Mesenchymal stem cell (in vitro differentiated cells and primary cell): ENCODE measurements around the gene TMEM151A.

Experiments
- DNase-seq: peaks from one replicate; pipeline ENCODE4 v3.0.0-alpha.2; 2013
- H2AFZ ChIP-seq: one replicate; pipeline ENCODE4 v1.6.1; 2013; ENCODE audit warnings: low read depth, mild to moderate bottlenecking, control low read depth, inconsistent platforms, low read length, moderate library complexity
- H2AK5ac ChIP-seq: 2 replicates; pipeline ENCODE4 v1.6.1; 2013; ENCODE audit warnings: low read length, moderate library complexity, mild to moderate bottlenecking, inconsistent platforms; ENCODE audit not compliant: severe bottlenecking
- H2BK120ac ChIP-seq: one replicate; pipeline ENCODE4 v1.6.1; 2013; ENCODE audit warnings: low read depth, mild to moderate bottlenecking, inconsistent platforms, low read length, moderate library complexity
- H2BK12ac ChIP-seq, 2 experiments: one replicate each; pipeline ENCODE4 v1.6.1; 2013; ENCODE audit warnings: inconsistent platforms in 2 of 2, low read length in 2 of 2, mild to moderate bottlenecking in 2 of 2, moderate library complexity in 2 of 2, control low read depth in 1 of 2
- H2BK15ac ChIP-seq: one replicate; pipeline ENCODE4 v1.6.1; 2013; ENCODE audit warnings: mild to moderate bottlenecking, low read depth, inconsistent platforms; ENCODE audit not compliant: poor library complexity, severe bottlenecking
- H2BK5ac ChIP-seq: 2 replicates; pipeline ENCODE4 v1.6.1; 2013; ENCODE audit warnings: low read depth, mild to moderate bottlenecking, low read length, control low read depth, inconsistent platforms; ENCODE audit not compliant: poor library complexity, severe bottlenecking
- H3K14ac ChIP-seq, 2 experiments: one replicate each; pipeline ENCODE4 v1.6.1; 2013; ENCODE audit warnings: inconsistent platforms in 2 of 2, low read length in 2 of 2, control low read depth in 1 of 2, mild to moderate bottlenecking in 1 of 2, moderate library complexity in 1 of 2
- H3K18ac ChIP-seq, 2 experiments: one replicate each; pipeline ENCODE4 v1.6.1; 2013; ENCODE audit warnings: inconsistent platforms in 2 of 2, low read length in 2 of 2, control low read depth in 1 of 2, low read depth in 1 of 2, mild to moderate bottlenecking in 1 of 2
- H3K23ac ChIP-seq, 2 experiments: one replicate each; pipeline ENCODE4 v1.6.1; 2013; ENCODE audit warnings: inconsistent platforms in 2 of 2, low read length in 2 of 2, mild to moderate bottlenecking in 2 of 2, moderate library complexity in 2 of 2, control low read depth in 1 of 2
- H3K27ac ChIP-seq: 2 replicates; pipeline ENCODE4 v1.5.1; 2013; ENCODE audit warnings: mild to moderate bottlenecking, moderate library complexity, low read length, control low read depth, inconsistent platforms; ENCODE audit not compliant: poor library complexity, severe bottlenecking
- H3K27me3 ChIP-seq, 2 experiments: 2 replicates each; pipeline versions ENCODE4 v1.6.1 to v1.7.0; 2013; ENCODE audit warnings: low read length in 2 of 2, mild to moderate bottlenecking in 2 of 2, moderate library complexity in 2 of 2, control low read depth in 1 of 2, inconsistent platforms in 1 of 2; ENCODE audit not compliant: control insufficient read depth in 1 of 2, insufficient read depth in 1 of 2
- H3K36me3 ChIP-seq, 2 experiments: 2 replicates each; pipeline versions ENCODE4 v1.6.1 to v1.7.0; 2013; ENCODE audit warnings: low read length in 2 of 2, control low read depth in 1 of 2, inconsistent platforms in 1 of 2, low read depth in 1 of 2, mild to moderate bottlenecking in 1 of 2; ENCODE audit not compliant: insufficient read depth in 2 of 2, control insufficient read depth in 1 of 2
- H3K4ac ChIP-seq, 2 experiments: one replicate each; pipeline ENCODE4 v1.6.1; 2013; ENCODE audit warnings: inconsistent platforms in 2 of 2, low read length in 2 of 2, mild to moderate bottlenecking in 2 of 2, moderate library complexity in 2 of 2, control low read depth in 1 of 2, low read depth in 1 of 2
- H3K4me1 ChIP-seq: 2 replicates; pipeline ENCODE4 v1.6.1; 2013; ENCODE audit warnings: low read depth, low read length, control low read depth; ENCODE audit not compliant: control insufficient read depth, insufficient read depth
- H3K4me2 ChIP-seq: 2 replicates; pipeline ENCODE4 v1.6.1; 2013; ENCODE audit warnings: low read length, mild to moderate bottlenecking, inconsistent platforms; ENCODE audit not compliant: poor library complexity, severe bottlenecking
- H3K4me3 ChIP-seq, 2 experiments: 2 replicates each; pipeline versions ENCODE4 v1.5.1 to v1.7.0; 2013; ENCODE audit warnings: low read length in 2 of 2, mild to moderate bottlenecking in 2 of 2, control low read depth in 1 of 2, low read depth in 1 of 2; ENCODE audit not compliant: insufficient read depth in 1 of 2
- H3K79me1 ChIP-seq: replicated peaks from 2 replicates; pipeline ENCODE4 v1.6.1; 2013; ENCODE audit warnings: mild to moderate bottlenecking, control low read depth, low read length, inconsistent platforms; ENCODE audit not compliant: poor library complexity, severe bottlenecking
- H3K9ac ChIP-seq: 2 replicates; pipeline ENCODE4 v1.7.0; 2013; ENCODE audit warnings: mild to moderate bottlenecking, low read length, moderate library complexity
- H3K9me3 ChIP-seq: 2 replicates; pipeline ENCODE4 v1.7.0; 2013; ENCODE audit warnings: mild to moderate bottlenecking, low read length; ENCODE audit not compliant: control insufficient read depth
- H4K8ac ChIP-seq: one replicate; pipeline ENCODE4 v1.6.1; 2013; ENCODE audit warnings: inconsistent platforms, mild to moderate bottlenecking, low read length, moderate library complexity
- H4K91ac ChIP-seq: one replicate; pipeline ENCODE4 v1.6.1; 2013; ENCODE audit warnings: mild to moderate bottlenecking, low read length, inconsistent platforms
- WGBS: methylation state at CpG from one replicate; pipeline ENCODE4 v1.1.7; 2013; ENCODE audit warnings: mixed read lengths; 5-methylcytosine and 5-hydroxymethylcytosine counted together

Gene TMEM151A

DNA sequence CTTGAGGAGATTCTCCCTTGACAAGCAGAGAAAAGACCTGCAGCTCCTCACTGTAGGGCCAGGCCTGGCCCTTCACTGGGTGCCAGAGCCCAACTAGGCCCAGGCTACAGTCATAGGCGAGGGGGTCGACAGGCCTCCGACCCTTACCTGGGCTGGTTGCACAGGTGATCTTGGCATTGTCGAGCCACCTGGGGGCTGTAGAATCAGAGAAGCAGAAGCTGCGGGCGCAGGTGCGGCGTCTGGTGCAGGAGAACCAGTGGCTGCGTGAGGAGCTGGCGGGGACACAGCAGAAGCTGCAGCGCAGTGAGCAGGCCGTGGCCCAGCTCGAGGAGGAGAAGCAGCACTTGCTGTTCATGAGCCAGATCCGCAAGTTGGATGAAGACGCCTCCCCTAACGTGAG, 30.1 kb upstream of the TMEM151A start:
- Histone ChIP-seq H3K9ac (no peak overlapping the region), H3K79me1 (peaks cover 44% of the 10 kb centered on the region), H4K8ac (no peak overlapping the region), H3K27me3 (no peaks in the 10 kb centered on the region), H3K4me2 (no peak overlapping the region), H3K23ac (no peak overlapping the region), H3K4ac (no peak overlapping the region), H2AK5ac (no peak overlapping the region), H2BK12ac (no peak overlapping the region), H3K4me3 (peak overlapping the region in 1 of 2 experiments; percentile 11), H3K9me3 (no peaks in the 10 kb centered on the region), H3K4me1 (peaks cover 16% of the 10 kb centered on the region), H3K18ac (no peak overlapping the region), H2BK15ac (no peak overlapping the region), H2AFZ (no peak overlapping the region), H4K91ac (no peak overlapping the region), H3K14ac (no peak overlapping the region), H2BK120ac (peak overlapping the region; percentile 27), H3K27ac (no peak overlapping the region), H2BK5ac (no peak overlapping the region), H3K36me3 (peaks cover 68 to 73% of the 10 kb centered on the region in 2 experiments)
- no peak for DNase-seq
- 97% methylated on average over 16 of the region's 16 CpGs for WGBS

DNA sequence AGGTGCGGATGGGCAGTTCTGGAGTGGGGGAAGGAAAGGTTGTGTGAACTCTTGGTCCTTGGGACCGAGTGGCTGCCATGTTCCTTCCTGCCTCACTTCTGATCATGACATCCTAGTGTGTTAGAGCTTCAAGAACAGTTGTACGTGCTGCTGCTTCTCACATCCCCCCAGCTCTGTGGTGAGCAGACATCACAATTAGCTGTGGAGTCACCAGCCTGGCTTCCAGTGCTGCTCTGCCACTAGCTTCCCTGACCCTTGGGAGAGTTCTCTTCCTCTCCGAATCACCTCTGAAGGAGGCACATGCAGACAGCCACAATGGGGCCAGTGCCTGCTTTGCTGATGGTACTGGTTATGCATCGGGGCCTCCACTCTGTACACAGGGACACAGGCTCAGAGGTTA, 29.5 kb upstream of the TMEM151A start:
- Histone ChIP-seq H2BK12ac (no peak overlapping the region), H3K27ac (no peak overlapping the region), H2AFZ (no peak overlapping the region), H4K91ac (no peak overlapping the region), H3K27me3 (no peaks in the 10 kb centered on the region), H3K14ac (no peak overlapping the region), H3K23ac (no peak overlapping the region), H3K4ac (no peak overlapping the region), H3K79me1 (peaks cover 44% of the 10 kb centered on the region), H3K4me1 (peaks cover 16% of the 10 kb centered on the region), H3K4me3 (no peak overlapping the region), H3K9me3 (no peaks in the 10 kb centered on the region), H2BK5ac (no peak overlapping the region), H3K18ac (no peak overlapping the region), H3K36me3 (peaks cover 69 to 79% of the 10 kb centered on the region in 2 experiments), H2AK5ac (no peak overlapping the region), H2BK120ac (no peak overlapping the region), H3K9ac (no peak overlapping the region), H4K8ac (no peak overlapping the region), H2BK15ac (no peak overlapping the region), H3K4me2 (no peak overlapping the region)
- DNase-seq = no peak
- 99% methylated on average over 5 of the region's 5 CpGs for WGBS

GRCh38 chr11:66262696-66263095, 29.0 kb upstream of the TMEM151A start:
- H3K79me1 ChIP-seq = peaks cover 44% of the 10 kb centered on the region
- peaks cover 17% of the 10 kb centered on the region for H3K4me1 ChIP-seq
- whole genome bisulfite sequencing = 97% methylated on average over 12 of the region's 12 CpGs
- no peak overlapping the region for H2BK120ac ChIP-seq
- H3K4ac ChIP-seq = no peak overlapping the region
- DNase-seq = no peak
- peaks cover 69 to 79% of the 10 kb centered on the region in 2 experiments for H3K36me3 ChIP-seq
- no peak overlapping the region for H3K23ac ChIP-seq
- H4K8ac ChIP-seq = no peak overlapping the region
- no peak overlapping the region for H2BK12ac ChIP-seq
- H3K9me3 ChIP-seq = no peaks in the 10 kb centered on the region
- no peak overlapping the region for H3K4me3 ChIP-seq
- H4K91ac ChIP-seq = no peak overlapping the region
- H3K27me3 ChIP-seq = no peaks in the 10 kb centered on the region
- H3K14ac ChIP-seq = no peak overlapping the region
- H3K18ac ChIP-seq = no peak overlapping the region
- H2BK15ac ChIP-seq = no peak overlapping the region
- H3K27ac ChIP-seq = no peak overlapping the region
- no peak overlapping the region for H2BK5ac ChIP-seq
- no peak overlapping the region for H2AK5ac ChIP-seq
- no peak overlapping the region for H2AFZ ChIP-seq
- H3K4me2 ChIP-seq = no peak overlapping the region
- H3K9ac ChIP-seq = no peak overlapping the region

- Histone ChIP-seq H4K91ac (no peak overlapping the region), H3K9me3 (no peaks in the 10 kb centered on the region), H2BK120ac (no peak overlapping the region)
These were observed 28.5 kb upstream of the TMEM151A start for GRCh38 chr11:66263231-66263630.

More at GRCh38 chr11:66263231-66263630, 28.5 kb upstream of the TMEM151A start:
- peaks cover 17% of the 10 kb centered on the region for H3K4me1 ChIP-seq
- H3K27ac ChIP-seq = no peak overlapping the region
- H2BK15ac ChIP-seq = no peak overlapping the region
- peak overlapping the region; percentile 32 for H4K8ac ChIP-seq
- H3K4me3 ChIP-seq = no peak overlapping the region
- H3K79me1 ChIP-seq = peaks cover 44% of the 10 kb centered on the region
- no peaks in the 10 kb centered on the region for H3K27me3 ChIP-seq
- 99% methylated on average over 4 of the region's 4 CpGs for WGBS
- no peak overlapping the region for H2BK12ac ChIP-seq
- H3K4me2 ChIP-seq = no peak overlapping the region
- no peak overlapping the region for H2AFZ ChIP-seq
- H2AK5ac ChIP-seq = no peak overlapping the region
- no peak overlapping the region for H2BK5ac ChIP-seq
- H3K36me3 ChIP-seq = peaks cover 69 to 79% of the 10 kb centered on the region in 2 experiments
- H3K14ac ChIP-seq = no peak overlapping the region
- no peak overlapping the region for H3K4ac ChIP-seq
- no peak overlapping the region for H3K9ac ChIP-seq
- DNase-seq = no peak
- no peak overlapping the region for H3K23ac ChIP-seq
- H3K18ac ChIP-seq = no peak overlapping the region
